Glutamatergic neuron (in vitro differentiated cells): ENCODE results near the gene NEK9. TPM values are rescaled to one million over a fixed set of nuclear protein-coding genes. Genes with fewer than 3 reads are reported as not detected.

Experiments used
- DNase-seq: peaks from one replicate; pipeline ENCODE4 v3.0.0; 2022
- H3K27ac Mint-ChIP-seq: one replicate; pipeline ENCODE4 v1.8.0; 2020; ENCODE audit warnings: mild to moderate bottlenecking, mixed read lengths, inconsistent platforms; ENCODE audit not compliant: unreplicated experiment
- H3K27me3 Mint-ChIP-seq: one replicate; pipeline ENCODE4 v1.8.0; 2020; ENCODE audit warnings: mild to moderate bottlenecking, moderate library complexity, mixed read lengths, inconsistent platforms; ENCODE audit not compliant: unreplicated experiment
- H3K36me3 Mint-ChIP-seq: one replicate; pipeline ENCODE4 v1.8.0; 2020; ENCODE audit warnings: mild to moderate bottlenecking, mixed read lengths, inconsistent platforms; ENCODE audit not compliant: unreplicated experiment
- H3K4me1 Mint-ChIP-seq: one replicate; pipeline ENCODE4 v1.8.0; 2020; ENCODE audit warnings: mild to moderate bottlenecking, low read depth, mixed read lengths, inconsistent platforms; ENCODE audit not compliant: unreplicated experiment
- H3K4me3 Mint-ChIP-seq: one replicate; pipeline ENCODE4 v1.8.0; 2020; ENCODE audit warnings: mild to moderate bottlenecking, mixed read lengths, inconsistent platforms; ENCODE audit not compliant: unreplicated experiment
- H3K9me3 Mint-ChIP-seq: one replicate; pipeline ENCODE4 v1.8.0; 2020; ENCODE audit warnings: mild to moderate bottlenecking, moderate library complexity, mixed read lengths, inconsistent platforms; ENCODE audit not compliant: unreplicated experiment
- total RNA-seq: library from RNA; stranded (reverse); fragmentation: NEBNext Ultra II Directional; extraction: Animal tissue kit (Norgen Biotek cat#: 25700); gene quantifications from one replicate; pipeline ENCODE4 v1.2.1, GENCODE V29; 2021; ENCODE audit not compliant: unreplicated experiment
- TF ChIP-seq, protein P1 (sequence below): fragments of 200-600 bp; sonication (generic); IDR thresholded peaks from one replicate; pipeline ENCODE4 v1.5.0; 2021; ENCODE audit not compliant: partially characterized antibody, unreplicated experiment

The NEK9 gene
- total RNA-seq, 1 donor from 2014 or later, result 50.7 TPM

DNA sequence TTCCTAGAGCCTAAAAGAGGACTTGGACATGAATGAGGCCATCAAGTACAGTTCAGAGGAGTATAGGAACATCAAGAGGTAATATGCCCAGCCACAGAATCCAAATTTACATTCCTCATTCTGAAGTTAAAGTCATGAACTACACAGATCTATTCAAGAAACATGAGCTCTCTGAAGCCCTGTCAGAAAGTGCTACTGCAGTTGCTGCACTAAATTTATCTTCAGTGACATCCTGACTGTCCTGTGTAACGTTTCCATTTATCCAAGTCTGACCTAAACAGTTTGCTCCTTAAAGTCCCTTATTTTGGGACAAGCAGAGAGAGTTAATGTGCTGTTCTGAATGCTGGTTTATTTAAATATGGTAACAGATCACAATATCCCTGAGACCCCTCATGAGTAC is 28.2 kb downstream of the NEK9 start:
- H3K27ac Mint-ChIP-seq, result no peak overlapping the region
- peaks cover 6% of the 10 kb centered on the region for H3K36me3 Mint-ChIP-seq
- TF ChIP-seq, protein P1, sequence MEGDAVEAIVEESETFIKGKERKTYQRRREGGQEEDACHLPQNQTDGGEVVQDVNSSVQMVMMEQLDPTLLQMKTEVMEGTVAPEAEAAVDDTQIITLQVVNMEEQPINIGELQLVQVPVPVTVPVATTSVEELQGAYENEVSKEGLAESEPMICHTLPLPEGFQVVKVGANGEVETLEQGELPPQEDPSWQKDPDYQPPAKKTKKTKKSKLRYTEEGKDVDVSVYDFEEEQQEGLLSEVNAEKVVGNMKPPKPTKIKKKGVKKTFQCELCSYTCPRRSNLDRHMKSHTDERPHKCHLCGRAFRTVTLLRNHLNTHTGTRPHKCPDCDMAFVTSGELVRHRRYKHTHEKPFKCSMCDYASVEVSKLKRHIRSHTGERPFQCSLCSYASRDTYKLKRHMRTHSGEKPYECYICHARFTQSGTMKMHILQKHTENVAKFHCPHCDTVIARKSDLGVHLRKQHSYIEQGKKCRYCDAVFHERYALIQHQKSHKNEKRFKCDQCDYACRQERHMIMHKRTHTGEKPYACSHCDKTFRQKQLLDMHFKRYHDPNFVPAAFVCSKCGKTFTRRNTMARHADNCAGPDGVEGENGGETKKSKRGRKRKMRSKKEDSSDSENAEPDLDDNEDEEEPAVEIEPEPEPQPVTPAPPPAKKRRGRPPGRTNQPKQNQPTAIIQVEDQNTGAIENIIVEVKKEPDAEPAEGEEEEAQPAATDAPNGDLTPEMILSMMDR, result no peak
- H3K4me3 Mint-ChIP-seq, result no peak overlapping the region
- DNase-seq, result no peak
- no peaks in the 10 kb centered on the region for H3K27me3 Mint-ChIP-seq
- H3K9me3 Mint-ChIP-seq, result peaks cover 1% of the 10 kb centered on the region
- H3K4me1 Mint-ChIP-seq, result no peaks in the 10 kb centered on the region

DNA sequence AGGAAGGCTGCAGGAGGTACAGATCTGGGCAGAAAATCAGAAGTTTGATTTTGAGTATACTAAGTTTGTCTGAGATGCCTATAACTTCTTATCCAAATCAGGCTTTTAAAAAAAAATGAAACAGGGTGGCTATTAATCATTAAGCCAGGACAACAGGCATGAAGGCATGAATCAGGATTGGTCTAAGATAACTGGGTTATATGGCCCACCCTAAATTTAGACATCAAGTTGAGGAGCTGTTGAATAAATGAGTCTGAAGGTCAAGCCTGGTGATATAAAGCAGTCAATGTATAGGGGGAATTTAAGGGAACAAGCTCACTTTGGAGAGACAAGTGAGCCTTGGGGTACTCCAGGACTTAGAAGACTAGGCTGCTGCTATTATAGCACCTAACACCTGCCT is 28.6 kb downstream of the NEK9 start:
- Mint-ChIP-seq H3K27me3 (no peaks in the 10 kb centered on the region), H3K36me3 (peaks cover 6% of the 10 kb centered on the region), H3K4me1 (no peaks in the 10 kb centered on the region), H3K9me3 (peaks cover 1% of the 10 kb centered on the region), H3K4me3 (no peak overlapping the region), H3K27ac (no peak overlapping the region)
- DNase-seq, result no peak
- TF ChIP-seq, protein P1, result no peak

DNA sequence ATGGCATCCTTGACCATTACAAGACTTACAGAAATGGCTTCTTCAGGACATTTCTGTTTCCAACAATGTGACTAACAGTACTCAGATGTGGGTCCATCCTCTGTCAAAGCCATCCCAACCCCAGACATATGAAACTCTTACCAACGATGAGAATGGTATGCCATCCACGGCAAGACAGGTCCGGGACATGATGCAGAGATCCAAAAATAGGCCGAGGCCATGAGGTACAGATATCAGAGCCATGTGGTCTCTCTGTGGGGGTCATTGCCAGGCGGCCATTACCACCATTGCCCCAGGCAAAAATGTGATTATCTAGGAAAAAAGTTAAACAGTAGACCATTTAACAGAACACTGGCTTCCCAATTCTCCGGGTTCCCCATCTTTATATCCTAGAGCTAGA is 29.9 kb downstream of the NEK9 start:
- Mint-ChIP-seq H3K27me3 (no peaks in the 10 kb centered on the region), H3K9me3 (no peaks in the 10 kb centered on the region), H3K4me3 (no peak overlapping the region), H3K4me1 (no peaks in the 10 kb centered on the region), H3K36me3 (peaks cover 6% of the 10 kb centered on the region), H3K27ac (no peak overlapping the region)
- TF ChIP-seq, protein P1, result no peak
- no peak for DNase-seq

DNA sequence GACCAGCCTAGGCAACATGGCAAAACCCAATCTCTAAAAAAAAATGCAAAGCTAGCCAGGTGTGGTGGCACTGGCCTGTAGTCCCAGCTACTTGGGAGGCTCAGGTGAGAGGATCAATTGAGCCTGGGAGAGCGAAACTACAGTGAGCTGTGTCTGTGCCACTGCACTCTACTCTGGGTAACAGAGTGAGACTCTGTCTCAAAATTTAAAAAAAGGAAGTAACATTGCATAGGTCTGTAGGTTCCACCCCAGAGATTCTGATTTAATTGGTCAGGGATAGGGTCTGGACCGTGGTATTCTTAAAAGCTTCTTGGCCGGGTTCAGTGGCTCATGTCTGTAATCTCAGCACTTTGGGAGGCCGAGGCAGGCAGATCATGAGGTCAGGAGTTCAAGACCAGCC is 31.2 kb downstream of the NEK9 start:
- Mint-ChIP-seq H3K4me3 (no peak overlapping the region), H3K36me3 (peaks cover 6% of the 10 kb centered on the region), H3K9me3 (no peaks in the 10 kb centered on the region), H3K27ac (no peak overlapping the region), H3K27me3 (no peaks in the 10 kb centered on the region), H3K4me1 (no peaks in the 10 kb centered on the region)
- no peak for DNase-seq
- TF ChIP-seq, protein P1, result no peak

DNA sequence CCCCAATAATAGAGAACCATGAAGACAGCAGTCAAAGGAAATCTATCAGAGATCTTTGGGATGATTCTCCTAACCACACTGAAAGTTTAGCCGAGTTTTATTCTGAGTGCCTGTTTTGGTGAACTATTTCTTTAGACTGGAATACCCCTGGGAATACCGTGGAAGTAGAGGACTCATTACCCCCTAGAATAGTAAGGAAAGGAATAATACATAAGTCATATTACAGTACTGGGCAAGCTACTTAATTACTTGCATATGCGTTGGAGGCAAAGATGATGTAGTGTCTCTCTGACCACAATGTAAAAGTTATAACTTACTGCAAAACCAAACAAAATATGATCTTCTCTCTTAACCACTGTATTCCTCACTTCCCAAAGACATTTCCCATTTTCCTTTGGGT is 32.0 kb downstream of the NEK9 start:
- Mint-ChIP-seq H3K36me3 (peaks cover 6% of the 10 kb centered on the region), H3K9me3 (no peaks in the 10 kb centered on the region), H3K27ac (no peak overlapping the region), H3K4me3 (no peak overlapping the region), H3K4me1 (no peaks in the 10 kb centered on the region), H3K27me3 (no peaks in the 10 kb centered on the region)
- TF ChIP-seq, protein P1, result no peak
- no peak for DNase-seq
